Measurements from ENCODE around the gene SLC25A5. TPM values are rescaled to one million over a fixed set of nuclear protein-coding genes. Genes with fewer than 3 reads are reported as not detected.
A peak's percentile ranks its signal among the peaks of the same experiment; 100 is the strongest.
"Not testable (repeated sequence)": the region's sequence is repeated elsewhere in the genome, so short reads cannot be mapped to it uniquely, and the experiment has no call there.

SLC25A5 gene
- total RNA-seq, 2 donors from 2014 or later: 92.9 to 235 TPM

DNA sequence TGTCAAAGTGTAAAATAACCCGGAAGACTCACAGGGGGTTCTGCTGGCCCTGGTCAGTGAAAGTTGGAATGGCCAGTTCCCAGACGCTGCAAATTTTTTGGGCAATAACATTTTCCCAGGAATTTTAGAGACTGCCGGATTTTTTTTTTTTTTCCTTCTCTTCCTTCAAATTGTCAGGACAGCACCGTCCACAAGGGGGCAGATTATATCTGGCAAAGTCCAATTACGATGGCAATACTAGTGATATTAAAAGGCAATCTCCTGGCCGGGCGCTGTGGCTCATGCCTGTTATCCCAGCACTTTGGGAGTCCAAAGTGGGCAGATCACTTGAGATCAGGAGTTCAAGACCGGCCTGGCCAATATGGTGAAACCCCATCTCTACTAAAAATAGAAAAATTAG, 20.5 kb downstream of the SLC25A5 start:
- H3K9me3 ChIP-seq: no peaks in the 10 kb centered on the region
- TF ChIP-seq, protein P1, sequence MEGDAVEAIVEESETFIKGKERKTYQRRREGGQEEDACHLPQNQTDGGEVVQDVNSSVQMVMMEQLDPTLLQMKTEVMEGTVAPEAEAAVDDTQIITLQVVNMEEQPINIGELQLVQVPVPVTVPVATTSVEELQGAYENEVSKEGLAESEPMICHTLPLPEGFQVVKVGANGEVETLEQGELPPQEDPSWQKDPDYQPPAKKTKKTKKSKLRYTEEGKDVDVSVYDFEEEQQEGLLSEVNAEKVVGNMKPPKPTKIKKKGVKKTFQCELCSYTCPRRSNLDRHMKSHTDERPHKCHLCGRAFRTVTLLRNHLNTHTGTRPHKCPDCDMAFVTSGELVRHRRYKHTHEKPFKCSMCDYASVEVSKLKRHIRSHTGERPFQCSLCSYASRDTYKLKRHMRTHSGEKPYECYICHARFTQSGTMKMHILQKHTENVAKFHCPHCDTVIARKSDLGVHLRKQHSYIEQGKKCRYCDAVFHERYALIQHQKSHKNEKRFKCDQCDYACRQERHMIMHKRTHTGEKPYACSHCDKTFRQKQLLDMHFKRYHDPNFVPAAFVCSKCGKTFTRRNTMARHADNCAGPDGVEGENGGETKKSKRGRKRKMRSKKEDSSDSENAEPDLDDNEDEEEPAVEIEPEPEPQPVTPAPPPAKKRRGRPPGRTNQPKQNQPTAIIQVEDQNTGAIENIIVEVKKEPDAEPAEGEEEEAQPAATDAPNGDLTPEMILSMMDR (IDR thresholded peaks at IDR 0.05): peak; percentile 43 to 71 (median 62)
- no peak for TF ChIP-seq POLR2A (IDR thresholded peaks at IDR 0.05)
- 2 to 3% methylated on average over 6 to 7 of the region's 8 CpGs for WGBS, 2 donors
- no peaks in the 10 kb centered on the region for H3K36me3 ChIP-seq (replicated peaks in 1 of 2; ENCODE audit: insufficient read depth in 1 of 2, low read depth in 2 of 2)
- no peak overlapping the region for H3K27ac ChIP-seq
- peak; percentile 72 for ATAC-seq
- intact Hi-C loops (cut with DNase I): no loop called here
- DNase-seq: peak; percentile 67 to 80 (median 72)
- no peak overlapping the region for H3K4me3 ChIP-seq
- no peaks in the 10 kb centered on the region for H3K4me1 ChIP-seq
- no peaks in the 10 kb centered on the region for H3K27me3 ChIP-seq

DNA sequence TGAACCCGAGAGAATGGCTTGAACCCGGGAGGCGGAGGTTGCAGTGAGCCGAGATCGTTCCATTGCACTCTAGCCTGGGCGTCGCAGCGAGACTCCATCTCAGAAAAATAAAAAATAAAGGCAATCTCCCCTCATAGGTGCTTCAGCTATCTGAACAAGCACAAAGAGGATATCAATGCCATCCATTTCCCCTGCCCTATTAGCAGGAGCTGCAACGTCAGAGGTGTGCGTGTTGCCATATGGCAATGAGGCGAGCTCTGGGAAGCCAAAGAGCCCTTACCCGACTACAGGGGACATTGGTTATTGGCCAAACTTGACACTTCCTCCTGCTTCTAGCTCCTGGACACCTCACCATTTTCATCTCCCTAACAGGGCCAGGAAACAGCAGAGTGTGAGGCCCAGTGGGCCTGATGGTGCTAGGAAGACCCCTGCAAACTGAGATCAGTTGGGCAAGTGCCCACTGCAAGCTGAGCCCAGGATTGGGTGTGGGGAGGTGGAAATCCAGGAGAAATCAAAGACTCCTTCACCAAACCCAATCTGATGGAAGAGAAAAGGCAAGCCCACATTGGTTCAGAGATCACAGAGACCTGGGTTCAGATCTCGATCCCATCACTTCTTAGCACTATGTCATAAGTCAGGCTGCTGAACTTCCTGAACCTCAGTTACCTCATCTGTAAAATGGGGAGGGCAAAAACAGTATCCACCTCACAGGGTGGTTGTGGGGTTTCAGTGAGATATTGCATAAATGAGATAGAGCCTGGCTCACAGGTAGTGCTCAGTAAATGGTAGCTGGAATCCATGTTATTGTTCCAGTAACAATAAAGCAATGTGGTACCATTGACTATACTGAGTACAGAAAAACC, 21.2 kb downstream of the SLC25A5 start:
- Histone ChIP-seq H3K4me3 (no peak overlapping the region), H3K4me1 (no peaks in the 10 kb centered on the region), H3K9me3 (no peaks in the 10 kb centered on the region), H3K36me3 (replicated peaks in 1 of 2; ENCODE audit: insufficient read depth in 1 of 2, low read depth in 2 of 2) (no peaks in the 10 kb centered on the region), H3K27me3 (no peaks in the 10 kb centered on the region), H3K27ac (no peak overlapping the region)
- ATAC-seq (no peak), DNase-seq (no peak)
- TF ChIP-seq POLR2A (IDR thresholded peaks at IDR 0.05): no peak
- TF ChIP-seq, protein P1 (IDR thresholded peaks at IDR 0.05): no peak
- 58 to 72% methylated on average over 5 to 13 of the region's 13 CpGs for WGBS, 2 donors
- intact Hi-C loops (cut with DNase I): no loop called here

DNA sequence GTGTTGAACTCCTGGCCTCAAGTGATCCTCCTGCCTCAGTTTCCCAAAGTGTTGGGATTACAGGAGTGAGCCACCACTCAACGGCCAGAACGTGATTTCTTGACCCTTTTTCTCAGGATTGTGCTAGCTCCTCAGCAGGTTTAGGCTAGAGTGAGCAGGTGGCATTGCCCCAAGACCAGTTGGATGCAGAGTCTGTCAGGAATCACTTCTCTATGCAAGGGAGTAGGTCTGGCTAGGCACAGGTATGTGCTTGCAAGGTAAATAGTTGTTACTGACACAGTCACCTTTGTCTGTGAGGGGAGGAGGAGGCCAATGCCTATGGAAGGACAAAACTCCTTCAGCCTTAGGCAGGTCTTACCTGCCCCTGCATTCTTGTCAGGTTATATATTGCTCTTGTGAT, 24.2 kb downstream of the SLC25A5 start:
- H3K27ac ChIP-seq: no peak overlapping the region
- no peak for ATAC-seq

DNA sequence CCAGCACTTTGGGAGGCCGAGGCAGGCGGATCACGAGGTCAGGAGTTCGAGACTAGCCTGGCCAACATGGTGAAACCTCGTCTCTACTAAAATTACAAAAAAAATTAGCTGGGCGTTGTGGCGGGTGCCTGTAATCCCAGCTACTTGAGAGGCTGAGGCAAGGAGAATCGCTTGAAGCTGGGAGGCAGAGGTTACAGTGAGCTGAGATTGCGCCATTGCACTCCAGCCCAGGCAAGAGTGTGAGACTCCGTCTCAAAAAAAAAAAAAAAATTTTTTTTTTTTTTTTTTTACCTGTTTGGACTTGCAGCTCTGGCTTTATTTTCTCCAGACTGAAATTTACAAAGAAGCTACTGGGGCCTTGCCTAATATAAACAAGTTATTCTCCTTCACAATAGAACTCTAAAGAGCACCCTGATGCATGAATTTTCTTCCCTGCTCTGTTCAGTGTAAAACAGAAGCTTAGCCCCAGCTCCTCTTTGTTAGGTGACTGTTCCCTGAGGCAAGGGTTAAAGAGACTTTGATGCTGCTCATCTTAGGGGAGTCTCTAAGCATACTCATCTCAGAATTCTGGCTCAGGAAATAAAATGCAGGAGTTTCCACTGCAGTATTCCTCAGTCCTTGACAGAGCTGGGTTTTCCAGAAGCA, 25.7 kb downstream of the SLC25A5 start:
- H3K27ac ChIP-seq: not testable (repeated sequence)

More for the DNA sequence above, 24.2 kb downstream of the SLC25A5 start:
- no peak for TF ChIP-seq POLR2A (IDR thresholded peaks at IDR 0.05)
- TF ChIP-seq, protein P1 (IDR thresholded peaks at IDR 0.05): no peak
- no peaks in the 10 kb centered on the region for H3K4me1 ChIP-seq
- H3K27me3 ChIP-seq: no peaks in the 10 kb centered on the region
- no peaks in the 10 kb centered on the region for H3K36me3 ChIP-seq (replicated peaks in 1 of 2; ENCODE audit: insufficient read depth in 1 of 2, low read depth in 2 of 2)
- no peaks in the 10 kb centered on the region for H3K9me3 ChIP-seq
- no peak for DNase-seq
- intact Hi-C loops (cut with DNase I): no loop called here
- no peak overlapping the region for H3K4me3 ChIP-seq
- 94% methylated on average over 2 of the region's 2 CpGs; no CpG with 5 or more reads in 1 of the 2 donors for WGBS, 2 donors

More for the DNA sequence above, 25.7 kb downstream of the SLC25A5 start:
- WGBS, 2 donors: 81 to 93% methylated on average over 5 to 10 of the region's 10 CpGs
- H3K4me1 ChIP-seq; DNase-seq; H3K36me3 ChIP-seq (replicated peaks in 1 of 2; ENCODE audit: insufficient read depth in 1 of 2, low read depth in 2 of 2); H3K27me3 ChIP-seq; ATAC-seq; H3K4me3 ChIP-seq; intact Hi-C loops (cut with DNase I); H3K9me3 ChIP-seq: not testable (repeated sequence)

Data from body of pancreas (tissue), 4 donors.